HUDEP-2 (cell line): ENCODE measurements around the gene MYO1E.

Experiments
- DNase-seq, 76 experiments: peaks; one replicate each; lab custom pipeline; 2025; ENCODE audit not compliant: unreplicated experiment in 76 of 76; lab: John Stamatoyannopoulos, UW

The MYO1E gene

GRCh38 chr15:59105854-59106253 is 266.8 kb downstream of the MYO1E start:
- peak in 1 of 76 experiments; percentile 13 for DNase-seq

GRCh38 chr15:59104912-59105732 is 267.5 kb downstream of the MYO1E start, which contains the start of gene CCNB2:
Gene CCNB2, plus strand, starts transcription at chr15:59105146. Its CDS starts 123 bp downstream, at chr15:59105269.
- DNase-seq: peak in 74 of 76 experiments; percentile 40 to 94 (median 80)

- peak in 5 of 76 experiments; percentile 20 to 60 (median 46) for DNase-seq
These were observed 268.1 kb downstream of the MYO1E start for GRCh38 chr15:59104602-59104911.

DNA sequence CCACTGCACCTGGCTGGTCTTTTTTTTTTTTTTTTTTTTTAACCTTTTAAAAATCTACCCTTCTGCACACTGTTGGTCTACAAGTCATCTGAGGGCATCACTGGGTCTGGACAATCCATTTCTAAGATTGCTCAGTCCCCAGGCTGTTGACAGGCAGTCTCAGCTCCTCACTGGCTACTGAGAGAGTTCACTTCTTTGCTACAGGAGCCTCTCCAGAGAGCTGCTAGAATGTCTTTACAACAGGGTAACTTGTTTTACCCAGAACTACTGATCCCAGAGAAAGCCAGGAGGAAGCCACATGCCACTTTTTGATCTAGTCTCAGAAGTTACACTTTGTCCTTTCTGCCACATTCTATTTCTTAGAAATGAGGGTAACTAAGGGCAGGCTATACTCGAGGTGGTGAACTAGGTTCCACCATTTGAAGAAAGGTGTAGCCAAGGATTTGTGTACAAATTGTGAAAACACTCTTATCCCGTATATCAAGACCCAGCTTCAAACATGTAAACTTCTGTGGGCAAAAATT is 273.4 kb downstream of the MYO1E start:
- no peak for DNase-seq

DNA sequence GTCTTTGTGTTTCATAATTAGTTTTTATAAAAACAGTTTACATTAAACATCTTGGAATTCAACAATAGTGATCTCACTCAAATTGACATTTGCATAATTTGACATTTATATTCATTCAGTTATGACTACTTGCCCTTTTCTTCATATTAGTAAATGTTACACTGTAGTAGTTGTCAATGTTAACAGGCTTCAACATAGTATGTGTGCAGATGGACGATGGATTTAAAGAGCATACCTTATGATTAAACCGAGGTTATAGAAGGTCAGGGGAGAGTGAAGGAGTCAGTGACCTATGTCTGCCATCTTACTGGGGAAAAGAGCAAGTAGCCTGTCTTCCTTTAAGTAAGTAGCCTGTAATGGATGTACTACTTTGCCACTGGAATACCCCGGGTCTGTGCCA is 276.2 kb downstream of the MYO1E start:
- DNase-seq: no peak

- no peak for DNase-seq
These were observed 278.6 kb downstream of the MYO1E start for GRCh38 chr15:59094077-59094476.

- DNase-seq: no peak
These were observed 284.9 kb downstream of the MYO1E start for GRCh38 chr15:59087731-59088130.
